ENCODE results near the gene WDR37. TPM values are rescaled to one million over a fixed set of nuclear protein-coding genes. Genes with fewer than 3 reads are reported as not detected.

WDR37 gene
- total and polyA plus RNA-seq, 4 donors: 18.7 to 32.6 (median 28.9) TPM

- no peak overlapping the region for H3K4me3 ChIP-seq (ENCODE audit: low read depth, low read length)
- WGBS (ENCODE audit: insufficient coverage): 93% methylated on average over 11 of the region's 15 CpGs
- no peaks in the 10 kb centered on the region for H3K27me3 ChIP-seq (ENCODE audit: control insufficient read depth, insufficient read depth, low read length)
- no peak overlapping the region for H3K27ac ChIP-seq (ENCODE audit: low read depth, low read length)
- H3K4me1 ChIP-seq (ENCODE audit: control insufficient read depth, insufficient read depth, low read length): peaks cover 3% of the 10 kb centered on the region
- no peaks in the 10 kb centered on the region for H3K36me3 ChIP-seq (ENCODE audit: control insufficient read depth, insufficient read depth, low read length)
- peaks cover 4% of the 10 kb centered on the region for H3K9me3 ChIP-seq (ENCODE audit: control insufficient read depth, insufficient read depth, low read length)
- DNase-seq (ENCODE audit: low read depth in 4 of 6, low spot score in 6 of 6): no peak
These were observed 95.2 kb downstream of the WDR37 start for GRCh38 chr10:1151076-1152033.

GRCh38 chr10:1152386-1153250 lies 96.4 kb downstream of the WDR37 start:
- DNase-seq (ENCODE audit: low read depth in 4 of 6, low spot score in 6 of 6): no peak
- 92% methylated on average over 29 of the region's 32 CpGs for WGBS (ENCODE audit: insufficient coverage)
- Histone ChIP-seq H3K27me3 (ENCODE audit: control insufficient read depth, insufficient read depth, low read length) (no peaks in the 10 kb centered on the region), H3K4me1 (ENCODE audit: control insufficient read depth, insufficient read depth, low read length) (peaks cover 3% of the 10 kb centered on the region), H3K4me3 (ENCODE audit: low read depth, low read length) (no peak overlapping the region), H3K9me3 (ENCODE audit: control insufficient read depth, insufficient read depth, low read length) (no peaks in the 10 kb centered on the region), H3K27ac (ENCODE audit: low read depth, low read length) (no peak overlapping the region), H3K36me3 (ENCODE audit: control insufficient read depth, insufficient read depth, low read length) (no peaks in the 10 kb centered on the region)

GRCh38 chr10:1153251-1153763 lies 97.1 kb downstream of the WDR37 start:
- H3K27ac ChIP-seq (ENCODE audit: low read depth, low read length): no peak overlapping the region
- 91% methylated on average over 3 of the region's 6 CpGs for WGBS (ENCODE audit: insufficient coverage)
- H3K4me1 ChIP-seq (ENCODE audit: control insufficient read depth, insufficient read depth, low read length): peaks cover 3% of the 10 kb centered on the region

GRCh38 chr10:1153805-1154351 lies 97.7 kb downstream of the WDR37 start:
- H3K27me3 ChIP-seq (ENCODE audit: control insufficient read depth, insufficient read depth, low read length): no peaks in the 10 kb centered on the region
- peaks cover 3% of the 10 kb centered on the region for H3K4me1 ChIP-seq (ENCODE audit: control insufficient read depth, insufficient read depth, low read length)
- H3K4me3 ChIP-seq (ENCODE audit: low read depth, low read length): no peak overlapping the region
- DNase-seq (ENCODE audit: low read depth in 4 of 6, low spot score in 6 of 6): no peak
- no peak overlapping the region for H3K27ac ChIP-seq (ENCODE audit: low read depth, low read length)
- H3K36me3 ChIP-seq (ENCODE audit: control insufficient read depth, insufficient read depth, low read length): no peaks in the 10 kb centered on the region
- no peaks in the 10 kb centered on the region for H3K9me3 ChIP-seq (ENCODE audit: control insufficient read depth, insufficient read depth, low read length)
- 67% methylated on average over 20 of the region's 20 CpGs for WGBS (ENCODE audit: insufficient coverage)

More at GRCh38 chr10:1153251-1153763, 97.1 kb downstream of the WDR37 start:
- Histone ChIP-seq H3K9me3 (ENCODE audit: control insufficient read depth, insufficient read depth, low read length) (no peaks in the 10 kb centered on the region), H3K36me3 (ENCODE audit: control insufficient read depth, insufficient read depth, low read length) (no peaks in the 10 kb centered on the region), H3K4me3 (ENCODE audit: low read depth, low read length) (no peak overlapping the region), H3K27me3 (ENCODE audit: control insufficient read depth, insufficient read depth, low read length) (no peaks in the 10 kb centered on the region)
- DNase-seq (ENCODE audit: low read depth in 4 of 6, low spot score in 6 of 6): no peak

- H3K9me3 ChIP-seq (ENCODE audit: control insufficient read depth, insufficient read depth, low read length): no peaks in the 10 kb centered on the region
- DNase-seq (ENCODE audit: low read depth in 4 of 6, low spot score in 6 of 6): no peak
- peaks cover 3% of the 10 kb centered on the region for H3K4me1 ChIP-seq (ENCODE audit: control insufficient read depth, insufficient read depth, low read length)
- WGBS (ENCODE audit: insufficient coverage): 66% methylated on average over 8 of the region's 9 CpGs
- no peak overlapping the region for H3K27ac ChIP-seq (ENCODE audit: low read depth, low read length)
- H3K36me3 ChIP-seq (ENCODE audit: control insufficient read depth, insufficient read depth, low read length): no peaks in the 10 kb centered on the region
- no peaks in the 10 kb centered on the region for H3K27me3 ChIP-seq (ENCODE audit: control insufficient read depth, insufficient read depth, low read length)
- no peak overlapping the region for H3K4me3 ChIP-seq (ENCODE audit: low read depth, low read length)
These were observed 98.5 kb downstream of the WDR37 start for GRCh38 chr10:1154531-1155295.

GRCh38 chr10:1155791-1156615 lies 99.8 kb downstream of the WDR37 start:
- DNase-seq (ENCODE audit: low read depth in 4 of 6, low spot score in 6 of 6): no peak
- Histone ChIP-seq H3K27me3 (ENCODE audit: control insufficient read depth, insufficient read depth, low read length) (no peaks in the 10 kb centered on the region), H3K9me3 (ENCODE audit: control insufficient read depth, insufficient read depth, low read length) (no peaks in the 10 kb centered on the region), H3K4me3 (ENCODE audit: low read depth, low read length) (no peak overlapping the region), H3K4me1 (ENCODE audit: control insufficient read depth, insufficient read depth, low read length) (no peaks in the 10 kb centered on the region), H3K27ac (ENCODE audit: low read depth, low read length) (no peak overlapping the region), H3K36me3 (ENCODE audit: control insufficient read depth, insufficient read depth, low read length) (no peaks in the 10 kb centered on the region)
- WGBS (ENCODE audit: insufficient coverage): 90% methylated on average over 20 of the region's 20 CpGs

- no peaks in the 10 kb centered on the region for H3K36me3 ChIP-seq (ENCODE audit: control insufficient read depth, insufficient read depth, low read length)
- H3K4me1 ChIP-seq (ENCODE audit: control insufficient read depth, insufficient read depth, low read length): no peaks in the 10 kb centered on the region
- H3K9me3 ChIP-seq (ENCODE audit: control insufficient read depth, insufficient read depth, low read length): no peaks in the 10 kb centered on the region
- H3K27me3 ChIP-seq (ENCODE audit: control insufficient read depth, insufficient read depth, low read length): no peaks in the 10 kb centered on the region
- H3K4me3 ChIP-seq (ENCODE audit: low read depth, low read length): no peak overlapping the region
- DNase-seq (ENCODE audit: low read depth in 4 of 6, low spot score in 6 of 6): no peak
- no peak overlapping the region for H3K27ac ChIP-seq (ENCODE audit: low read depth, low read length)
- 80% methylated on average over 8 of the region's 8 CpGs for WGBS (ENCODE audit: insufficient coverage)
These were observed 100.4 kb downstream of the WDR37 start for GRCh38 chr10:1156616-1156886.

GRCh38 chr10:1156921-1157614 lies 100.9 kb downstream of the WDR37 start:
- no peak overlapping the region for H3K27ac ChIP-seq (ENCODE audit: low read depth, low read length)
- WGBS (ENCODE audit: insufficient coverage): 92% methylated on average over 10 of the region's 17 CpGs
- H3K9me3 ChIP-seq (ENCODE audit: control insufficient read depth, insufficient read depth, low read length): no peaks in the 10 kb centered on the region
- no peaks in the 10 kb centered on the region for H3K27me3 ChIP-seq (ENCODE audit: control insufficient read depth, insufficient read depth, low read length)
- H3K4me3 ChIP-seq (ENCODE audit: low read depth, low read length): no peak overlapping the region
- DNase-seq (ENCODE audit: low read depth in 4 of 6, low spot score in 6 of 6): no peak
- H3K36me3 ChIP-seq (ENCODE audit: control insufficient read depth, insufficient read depth, low read length): no peaks in the 10 kb centered on the region
- no peaks in the 10 kb centered on the region for H3K4me1 ChIP-seq (ENCODE audit: control insufficient read depth, insufficient read depth, low read length)

Measured in spinal cord (tissue), 10 donors.